SK-N-MC (cell line): ENCODE data around the gene ZBTB7C.

Source experiments
- EZH2 ChIP-seq: fragments of 200-600 bp; sonication (generic); IDR thresholded peaks from one replicate; pipeline ENCODE4 v1.6.1; 2017; ENCODE audit warnings: antibody characterized with exemption
- FOXP2 ChIP-seq: optimal IDR thresholded peaks from 2 replicates; pipeline ENCODE3; 2011; ENCODE audit warnings: mild to moderate bottlenecking, moderate library complexity; ENCODE audit not compliant: insufficient read depth; ENCODE audit errors: extremely low read length, control extremely low read depth
- POLR2AphosphoS5 ChIP-seq: IDR thresholded peaks from 2 replicates; pipeline ENCODE4 v1.6.1; 2012; ENCODE audit warnings: mild to moderate bottlenecking, low read depth, low read length, borderline replicate concordance

- no peak for TF ChIP-seq POLR2AphosphoS5
- no peak for TF ChIP-seq EZH2
- TF ChIP-seq FOXP2 = no peak
Measured at GRCh38 chr18:48093104-48093503, 316.1 kb downstream of the ZBTB7C start.
